ENCODE measurements around the gene C14orf93. TPM values are rescaled to one million over a fixed set of nuclear protein-coding genes. Genes with fewer than 3 reads are reported as not detected.

The C14orf93 gene
- total and polyA plus RNA-seq, 9 of the 15 experiments (the other 6 are each of a cell fraction or from before 2014, with no cell fraction given), result 2.2 to 22.4 (median 16.1) TPM

- TF ChIP-seq KLF10 (CRISPR knock-in tag; IDR thresholded peaks at IDR 0.05) (no peak), SMC3 (conservative IDR thresholded peaks at IDR 0.05; ENCODE audit: insufficient read depth, low read depth, low read length) (no peak), ELF1 (tag; IDR thresholded peaks at IDR 0.05) (no peak), E2F8 (IDR thresholded peaks at IDR 0.05; ENCODE audit: low read depth, partially characterized antibody) (no peak), CBX8 (IDR thresholded peaks at IDR 0.05; ENCODE audit: borderline replicate concordance, extremely low read depth, low read depth, low read length, poor library complexity, severe bottlenecking) (no peak), TCF3 (CRISPR knock-in tag; IDR thresholded peaks at IDR 0.05) (no peak)
These were observed 33.8 kb upstream of the C14orf93 start (continued) for GRCh38 chr14:23043754-23044153.

GRCh38 chr14:23043145-23043544 is 33.2 kb upstream of the C14orf93 start:
- ATAC-seq, result no peak
- no TSS peak for BruUV-seq (replicated peaks)
- H3K9ac ChIP-seq (ENCODE audit: insufficient read depth in 1 of 2, low read depth in 2 of 2, low read length in 2 of 2), result 0 out of 4 replicates have a peak overlapping the region, but pooled peaks of 1 of the 2 experiments have one; percentile 21
- no peaks in the 10 kb centered on the region for H4K20me1 ChIP-seq (replicated peaks; ENCODE audit: control insufficient read depth, insufficient read depth, low read length)
- WGBS (ENCODE audit: insufficient coverage, low coverage, missing lambda C conversion rate), result 37% methylated on average over 6 of the region's 6 CpGs
- H3K9me1 ChIP-seq (ENCODE audit: control insufficient read depth, insufficient read depth, low read length), result no peaks in the 10 kb centered on the region
- ChIA-PET POLR2A (interaction anchor here (0.7 to 1.0 kb wide), 2 partner anchors 10 to 37 kb away, joined by 3 read pairs; no protein-coding TSS in a partner anchor), CTCF (ENCODE audit: low intra/inter-chr PET ratio) (no interaction called here)
- no peak for FAIRE-seq
- no peak overlapping the region for H2AFZ ChIP-seq (ENCODE audit: low read depth, low read length)
- no peak for DNase-seq (ENCODE audit: extremely low read depth in 1 of 4, low spot score in 3 of 4)
- intact Hi-C loops (cut with micrococcal nuclease) (no loop called here), in situ Hi-C loops (cut with MboI) (no loop called here)
- peaks cover 15 to 35% of the 10 kb centered on the region in 2 experiments for H3K4me1 ChIP-seq (replicated peaks in 1 of 2; ENCODE audit: control insufficient read depth in 2 of 2, insufficient read depth in 2 of 2, low read length in 2 of 2)
- H3K4me3 ChIP-seq, result no peak overlapping the region
- no peaks in the 10 kb centered on the region for H3K36me3 ChIP-seq (ENCODE audit: control insufficient read depth, insufficient read depth, low read length)
- H3K4me2 ChIP-seq (ENCODE audit: insufficient read depth, low read length), result no peak overlapping the region
- no peaks in the 10 kb centered on the region for H3K79me2 ChIP-seq (ENCODE audit: control insufficient read depth, insufficient read depth, low read length)
- no peaks in the 10 kb centered on the region for H3K27me3 ChIP-seq (ENCODE audit: control insufficient read depth in 2 of 2, insufficient read depth in 2 of 2, low read length in 2 of 2)
- no peak overlapping the region for H3K27ac ChIP-seq (ENCODE audit: extremely low read depth, low read depth, low read length)
- H3K9me3 ChIP-seq (replicated peaks; ENCODE audit: control insufficient read depth, insufficient read depth, low read depth, low read length), result no peaks in the 10 kb centered on the region
- TF ChIP-seq ELK3 (CRISPR knock-in tag; IDR thresholded peaks at IDR 0.05) (no peak), ZNF584 (CRISPR knock-in tag; IDR thresholded peaks at IDR 0.05; ENCODE audit: low read depth) (no peak), PATZ1 (CRISPR knock-in tag; IDR thresholded peaks at IDR 0.05; ENCODE audit: borderline replicate concordance) (no peak), ZNF224 (CRISPR knock-in tag; IDR thresholded peaks at IDR 0.05) (no peak), TCF7 (IDR thresholded peaks at IDR 0.05; ENCODE audit: borderline replicate concordance) (no peak), PYGO2 (tag; IDR thresholded peaks at IDR 0.05) (no peak), NBN (IDR thresholded peaks at IDR 0.05; ENCODE audit: low read depth) (no peak), TBL1XR1 (IDR thresholded peaks at IDR 0.05; ENCODE audit: low read length in 2 of 2) (no peak)
